GM21390 (cell line): Measurements from ENCODE around the gene NUMA1.

ENCODE experiments used
- ATAC-seq: cut with Tn5 transposase; IDR thresholded peaks from one replicate; pipeline ENCODE4 v1.9.1; 2021; ENCODE audit not compliant: unreplicated experiment

The NUMA1 gene

GRCh38 chr11:72080326-72081183 is at the start of gene NUMA1, which contains the start of gene LRRC51:
Gene NUMA1, minus strand, starts transcription at chr11:72080542. Its CDS starts 44,599 bp downstream, at chr11:72035943.
Gene LRRC51, plus strand, starts transcription at chr11:72080850. Its CDS starts 8,234 bp downstream, at chr11:72089084.
- peak; percentile 93 for ATAC-seq

GRCh38 chr11:72129381-72129780 is 49.0 kb upstream of the NUMA1 start:
- no peak for ATAC-seq

GRCh38 chr11:72127923-72128322 is 47.6 kb upstream of the NUMA1 start:
- ATAC-seq = no peak

- no peak for ATAC-seq
Observed at GRCh38 chr11:72125956-72126355, 45.6 kb upstream of the NUMA1 start.

- ATAC-seq = no peak
Observed at GRCh38 chr11:72124046-72124445, 43.7 kb upstream of the NUMA1 start.

GRCh38 chr11:72123117-72123653 is 42.8 kb upstream of the NUMA1 start:
- no peak for ATAC-seq

- no peak for ATAC-seq
Observed at GRCh38 chr11:72122607-72123006, 42.3 kb upstream of the NUMA1 start.

- ATAC-seq = no peak
Observed at GRCh38 chr11:72120930-72121329, 40.6 kb upstream of the NUMA1 start.

GRCh38 chr11:72119198-72119597 is 38.9 kb upstream of the NUMA1 start:
- ATAC-seq = no peak

- no peak for ATAC-seq
Observed at GRCh38 chr11:72116019-72116755, 35.8 kb upstream of the NUMA1 start.

- no peak for ATAC-seq
Observed at GRCh38 chr11:72114570-72114969, 34.2 kb upstream of the NUMA1 start.

- ATAC-seq = no peak
Observed at GRCh38 chr11:72112978-72113808, 32.9 kb upstream of the NUMA1 start.

GRCh38 chr11:72112143-72112977 is 32.0 kb upstream of the NUMA1 start, which contains the start of gene ANAPC15:
Gene ANAPC15, minus strand, starts transcription at chr11:72112695. Its CDS starts 1,419 bp downstream, at chr11:72111276.
- peak; percentile 84 for ATAC-seq

- no peak for ATAC-seq
Observed at GRCh38 chr11:72111300-72112142, 31.2 kb upstream of the NUMA1 start.

GRCh38 chr11:72105888-72106287 is 25.5 kb upstream of the NUMA1 start, which contains the start of gene TOMT:
Gene TOMT, plus strand, starts transcription at chr11:72105924. Its CDS starts 28 bp downstream, at chr11:72105952.
- no peak for ATAC-seq

GRCh38 chr11:72103754-72104167 is 23.4 kb upstream of the NUMA1 start:
- no peak for ATAC-seq

GRCh38 chr11:72102946-72103753 is 22.8 kb upstream of the NUMA1 start, which contains the start of gene LAMTOR1:
Gene LAMTOR1, minus strand, starts transcription at chr11:72103297. Its CDS starts 73 bp downstream, at chr11:72103224.
- peak; percentile 78 for ATAC-seq

- ATAC-seq = no peak
Observed at GRCh38 chr11:72102631-72102945, 22.2 kb upstream of the NUMA1 start.
